IMR-90 (cell line): ENCODE data around the gene CLEC3B.

Experiments used
- CEBPB ChIP-seq: IDR thresholded peaks from 2 replicates; pipeline ENCODE4 v1.6.1; 2012; ENCODE audit warnings: low read depth, low read length, improper control_type of control experiment
- ELK1 ChIP-seq: fragments of 150-350 bp; IDR thresholded peaks from 2 replicates; pipeline ENCODE4 v1.6.1; 2016; ENCODE audit warnings: low read depth, mild to moderate bottlenecking, low read length, moderate library complexity, borderline replicate concordance
- MXI1 ChIP-seq: IDR thresholded peaks from 2 replicates; pipeline ENCODE4 v1.6.1; 2012; ENCODE audit warnings: low read depth, mild to moderate bottlenecking, low read length, moderate library complexity, borderline replicate concordance
- RFX5 ChIP-seq: IDR thresholded peaks from 2 replicates; pipeline ENCODE4 v1.8.0; 2012; ENCODE audit warnings: low read depth, mild to moderate bottlenecking, low read length, moderate library complexity
- TF ChIP-seq, protein P1 (sequence below): conservative IDR thresholded peaks from 2 replicates; pipeline ENCODE4 v1.5.1; 2012; ENCODE audit warnings: mild to moderate bottlenecking, low read depth, low read length, improper control_type of control experiment

DNA sequence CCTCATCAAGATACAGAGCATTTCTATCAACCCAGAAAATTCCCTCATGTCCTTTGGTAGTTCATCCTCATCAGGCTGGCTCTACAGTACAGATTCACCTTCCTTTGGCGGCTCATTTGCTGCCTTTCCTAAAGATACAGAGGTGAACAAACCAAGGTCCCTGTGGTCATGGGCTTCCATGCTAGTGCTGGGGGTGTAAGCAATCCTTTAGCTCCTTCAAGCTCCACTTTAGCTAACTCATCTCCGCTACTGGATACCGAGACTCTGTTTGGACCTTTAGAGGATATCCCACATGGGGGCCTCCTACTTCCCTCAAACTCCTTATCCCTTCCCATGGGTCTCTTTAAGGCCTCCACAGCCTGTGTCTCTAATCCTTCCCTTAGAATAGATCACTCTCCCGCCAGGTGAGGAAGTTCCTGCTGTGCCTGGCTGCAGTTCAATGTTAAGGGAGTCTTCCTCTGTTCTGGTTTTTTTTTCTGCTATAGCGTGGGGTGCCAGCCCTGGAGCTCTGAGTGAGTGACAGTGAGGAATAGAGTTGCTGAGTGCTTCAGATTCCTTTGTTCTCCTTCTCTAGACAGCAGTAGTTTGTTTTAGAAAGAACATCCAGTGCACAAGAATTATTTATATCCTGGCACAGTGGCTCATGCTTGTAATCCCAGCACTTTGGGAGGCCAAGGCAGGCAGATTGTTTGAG lies 30.7 kb downstream of the CLEC3B start:
- TF ChIP-seq, protein P1, sequence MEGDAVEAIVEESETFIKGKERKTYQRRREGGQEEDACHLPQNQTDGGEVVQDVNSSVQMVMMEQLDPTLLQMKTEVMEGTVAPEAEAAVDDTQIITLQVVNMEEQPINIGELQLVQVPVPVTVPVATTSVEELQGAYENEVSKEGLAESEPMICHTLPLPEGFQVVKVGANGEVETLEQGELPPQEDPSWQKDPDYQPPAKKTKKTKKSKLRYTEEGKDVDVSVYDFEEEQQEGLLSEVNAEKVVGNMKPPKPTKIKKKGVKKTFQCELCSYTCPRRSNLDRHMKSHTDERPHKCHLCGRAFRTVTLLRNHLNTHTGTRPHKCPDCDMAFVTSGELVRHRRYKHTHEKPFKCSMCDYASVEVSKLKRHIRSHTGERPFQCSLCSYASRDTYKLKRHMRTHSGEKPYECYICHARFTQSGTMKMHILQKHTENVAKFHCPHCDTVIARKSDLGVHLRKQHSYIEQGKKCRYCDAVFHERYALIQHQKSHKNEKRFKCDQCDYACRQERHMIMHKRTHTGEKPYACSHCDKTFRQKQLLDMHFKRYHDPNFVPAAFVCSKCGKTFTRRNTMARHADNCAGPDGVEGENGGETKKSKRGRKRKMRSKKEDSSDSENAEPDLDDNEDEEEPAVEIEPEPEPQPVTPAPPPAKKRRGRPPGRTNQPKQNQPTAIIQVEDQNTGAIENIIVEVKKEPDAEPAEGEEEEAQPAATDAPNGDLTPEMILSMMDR: no peak
- no peak for TF ChIP-seq RFX5
- no peak for TF ChIP-seq ELK1
- TF ChIP-seq CEBPB: no peak
- TF ChIP-seq MXI1: no peak
